K562 (cell line): ENCODE results near the gene ANKRD65. TPM values are rescaled to one million over a fixed set of nuclear protein-coding genes. Genes with fewer than 3 reads are reported as not detected.

Experiments
- ATAC-seq: fragments of 200-7000 bp; cut with Tn5 transposase; 3 replicates; pipeline ENCODE4 v1.9.1; 2020; ENCODE audit warnings: moderate library complexity
- BruUV-seq: library from RNA; stranded (reverse); fragments of 400-500 nt; replicated peaks from 2 replicates; lab custom pipeline; 2021; lab: Mats Ljungman, UMichigan
- CTCF ChIA-PET: fragments of 300-600 bp; formaldehyde crosslinking; extraction: SDS; loops from one replicate; lab custom pipeline; 2021; ENCODE audit warnings: low intra/inter-chr PET ratio; lab: Yijun Ruan, JAX
- POLR2A ChIA-PET: fragments of 300-600, 350-650 bp; sonication (Branson Sonifier 250); formaldehyde crosslinking; extraction: SDS; loops from one replicate; lab custom pipeline; 2021; ENCODE audit warnings: antibody characterized with exemption, inconsistent platforms; lab: Yijun Ruan, JAX
- DNase-seq, 4 experiments: peaks; one replicate each; pipeline versions ENCODE4 v3.0.0 to v3.0.0-alpha.2; 2011 to 2018; ENCODE audit warnings: low spot score in 3 of 4, mixed read lengths in 3 of 4; ENCODE audit errors: extremely low read depth in 1 of 4
- FAIRE-seq: peaks from 2 replicates; lab custom pipeline; 2011; peaks lifted over from hg19 to GRCh38; lab: Jason Lieb, UNC
- H2AFZ ChIP-seq: 2 replicates; pipeline ENCODE4 v1.6.0; 2011; ENCODE audit warnings: low read depth, low read length, control low read depth, inconsistent platforms
- H3K27ac ChIP-seq: fragments of 200-600 bp; 3 replicates; pipeline ENCODE4 v1.8.0; 2011; ENCODE audit warnings: low read depth, mild to moderate bottlenecking, control low read depth, inconsistent platforms, low read length, moderate library complexity, mixed read lengths; ENCODE audit errors: extremely low read depth
- H3K27me3 ChIP-seq, 2 experiments: fragments of 300-600 bp in 1 of 2; 2 replicates in 1 of 2; 3 replicates in 1 of 2; pipeline versions ENCODE4 v1.6.0 to v1.8.0; 2011; ENCODE audit warnings: inconsistent platforms in 2 of 2, low read length in 2 of 2, mild to moderate bottlenecking in 1 of 2, mixed read lengths in 1 of 2, moderate library complexity in 1 of 2; ENCODE audit not compliant: control insufficient read depth in 2 of 2, insufficient read depth in 2 of 2
- H3K36me3 ChIP-seq: fragments of 300-600 bp; 3 replicates; pipeline ENCODE4 v1.8.0; 2011; ENCODE audit warnings: mild to moderate bottlenecking, low read length, inconsistent platforms; ENCODE audit not compliant: control insufficient read depth, insufficient read depth
- H3K4me1 ChIP-seq, 2 experiments: fragments of 200-600 bp in 1 of 2; replicated peaks in 1 of 2; 2 replicates in 1 of 2; 3 replicates in 1 of 2; pipeline versions ENCODE4 v1.5.1 to v1.8.0; 2011; ENCODE audit warnings: inconsistent platforms in 2 of 2, low read length in 2 of 2, mild to moderate bottlenecking in 1 of 2, mixed read lengths in 1 of 2, moderate library complexity in 1 of 2; ENCODE audit not compliant: control insufficient read depth in 2 of 2, insufficient read depth in 2 of 2
- H3K4me2 ChIP-seq: 2 replicates; pipeline ENCODE4 v1.6.1; 2011; ENCODE audit warnings: low read length, control low read depth, inconsistent platforms, mixed read lengths; ENCODE audit not compliant: insufficient read depth
- H3K4me3 ChIP-seq: fragments of 200-600 bp; sonication (generic), shearing (Covaris generic); 2 replicates; pipeline ENCODE4 v1.5.1; 2016; ENCODE audit warnings: control low read depth, inconsistent platforms
- H3K79me2 ChIP-seq: fragments of 200-600 bp; 3 replicates; pipeline ENCODE4 v1.8.0; 2011; ENCODE audit warnings: low read length, inconsistent platforms; ENCODE audit not compliant: control insufficient read depth, insufficient read depth
- H3K9ac ChIP-seq, 2 experiments: 2 replicates each; pipeline versions ENCODE4 v1.6.0 to v1.6.1; 2011; ENCODE audit warnings: low read depth in 2 of 2, low read length in 2 of 2, control low read depth in 1 of 2, inconsistent platforms in 1 of 2, mild to moderate bottlenecking in 1 of 2, mixed read lengths in 1 of 2; ENCODE audit not compliant: insufficient read depth in 1 of 2
- H3K9me1 ChIP-seq: one replicate; pipeline ENCODE4 v1.6.0; 2011; ENCODE audit warnings: inconsistent platforms, mild to moderate bottlenecking, low read length, moderate library complexity; ENCODE audit not compliant: control insufficient read depth, insufficient read depth
- H3K9me3 ChIP-seq: replicated peaks from 2 replicates; pipeline ENCODE4 v1.5.1; 2011; ENCODE audit warnings: low read depth, low read length, inconsistent platforms; ENCODE audit not compliant: control insufficient read depth, insufficient read depth
- H4K20me1 ChIP-seq: replicated peaks from 2 replicates; pipeline ENCODE4 v1.6.1; 2011; ENCODE audit warnings: low read length, inconsistent platforms, mixed read lengths; ENCODE audit not compliant: control insufficient read depth, insufficient read depth
- JUND ChIP-seq, 2 experiments: IDR thresholded peaks; 2 replicates in 1 of 2; 3 replicates in 1 of 2; pipeline ENCODE4 v1.6.1; 2011; ENCODE audit warnings: borderline replicate concordance in 2 of 2, low read depth in 2 of 2, low read length in 2 of 2, improper control_type of control experiment in 1 of 2, missing biosample characterization in 1 of 2, missing genetic modification characterization in 1 of 2, missing genetic modification reagents in 1 of 2
- RNF219 ChIP-seq: fragments of 250-450 bp; sonication (Bioruptor Pico); IDR thresholded peaks from 2 replicates; pipeline ENCODE4 v1.5.0; 2022; ENCODE audit warnings: mild to moderate bottlenecking
- SMARCC2 ChIP-seq: fragments of 450-650 bp; IDR thresholded peaks from 2 replicates; pipeline ENCODE4 v1.6.1; 2017; ENCODE audit warnings: antibody characterized with exemption, moderate library complexity, mild to moderate bottlenecking, low read depth
- SNRNP70 ChIP-seq: fragments of 200-400 bp; formaldehyde crosslinking; optimal IDR thresholded peaks from 2 replicates; pipeline ENCODE3; 2017; ENCODE audit warnings: low read depth, low read length
- TCF7L2 ChIP-seq: fragments of 150-350 bp; IDR thresholded peaks from 2 replicates; pipeline ENCODE4 v1.6.1; 2016; ENCODE audit warnings: low read depth, mild to moderate bottlenecking, low read length, moderate library complexity
- ZBTB33 ChIP-seq: sonication (generic); formaldehyde crosslinking; IDR thresholded peaks from 2 replicates; pipeline ENCODE4 v1.8.1; 2023; ENCODE audit warnings: mild to moderate bottlenecking, missing genetic modification reagents
- ZNF583 ChIP-seq: fragments of 250-450 bp; sonication (Bioruptor Pico); IDR thresholded peaks from 2 replicates; pipeline ENCODE4 v1.4.0; 2020
- ZSCAN32 ChIP-seq: fragments of 450-650 bp; formaldehyde crosslinking; IDR thresholded peaks from 2 replicates; pipeline ENCODE4 v1.4.0; 2020; ENCODE audit warnings: mild to moderate bottlenecking, moderate library complexity
- WGBS: fragments of 100-300 bp; shearing (Covaris generic); methylation state at CpG from one replicate; pipeline ENCODE4 v1.1.6; 2016; ENCODE audit warnings: low coverage, mixed read lengths; ENCODE audit not compliant: insufficient coverage; ENCODE audit errors: missing lambda C conversion rate; 5-methylcytosine and 5-hydroxymethylcytosine counted together
- in situ Hi-C: fragments of 300-500 bp; cut with MboI; formaldehyde crosslinking; loops from 4 replicates; pipeline ENCODE4 v1.15.0; 2018; ENCODE audit warnings: inconsistent platforms, mixed read lengths
- intact Hi-C: fragments of 100-400 bp; cut with micrococcal nuclease; formaldehyde crosslinking; loops from 2 replicates; pipeline ENCODE4 v1.14.2; 2022
- polyA plus RNA-seq, 8 experiments: library from polyadenylated mRNA; depleted of rRNA in 4 of 8; stranded (reverse) in 5 of 8; unstranded in 3 of 8; fragments of >200 nt; fragmentation: Nextera tagmentation in 2 of 8; fragmentation: Illumina TruSeq in 1 of 8; extraction: Ambion mirVana in 2 of 8; extraction: Trizol in 1 of 8; gene quantifications; 2 replicates each; pipeline versions ENCODE4 v1.2.1 to v1.2.3, GENCODE V29; 2011 to 2014; ENCODE audit warnings: inconsistent platforms in 1 of 8, missing spikeins in 1 of 8
- total RNA-seq, 7 experiments: library from RNA; depleted of rRNA in 6 of 7; stranded (reverse); fragments of >200 nt in 6 of 7; fragmentation: Illumina TruSeq in 2 of 7; extraction: Trizol in 2 of 7; gene quantifications; 2 replicates each; pipeline versions ENCODE4 v1.2.1 to v1.2.3, GENCODE V29; 2011 to 2021; ENCODE audit warnings: low replicate concordance in 1 of 7

The ANKRD65 gene
- total and polyA plus RNA-seq, 9 of the 15 experiments (the other 6 are each of a cell fraction or from before 2014, with no cell fraction given): not detected

GRCh38 chr1:1430992-1431844 is 10.1 kb upstream of the ANKRD65 start:
- Histone ChIP-seq H3K4me1 (peaks cover 45 to 83% of the 10 kb centered on the region in 2 experiments), H3K27me3 (no peaks in the 10 kb centered on the region), H2AFZ (no peak overlapping the region), H4K20me1 (no peaks in the 10 kb centered on the region), H3K4me3 (no peak overlapping the region), H3K9ac (peak overlapping the region in 1 of 2 experiments; percentile 90; a peak in 2 of 4 replicates), H3K4me2 (no peak overlapping the region), H3K9me3 (no peaks in the 10 kb centered on the region), H3K36me3 (no peaks in the 10 kb centered on the region), H3K9me1 (no peaks in the 10 kb centered on the region), H3K27ac (no peak overlapping the region), H3K79me2 (no peaks in the 10 kb centered on the region; the same call in 2 of the 3 replicates)
- TF ChIP-seq JUND (IDR thresholded peaks at IDR 0.05; ENCODE audit: borderline replicate concordance, low read depth, low read length): no peak
- TF ChIP-seq JUND (tag; IDR thresholded peaks at IDR 0.05; ENCODE audit: borderline replicate concordance, low read depth, low read length): no peak
- TF ChIP-seq ZNF583 (CRISPR knock-in tag): no peak
- no peak for TF ChIP-seq SMARCC2
- TF ChIP-seq SNRNP70: no peak
- no peak for TF ChIP-seq ZBTB33 (CRISPR knock-in tag)
- no peak for TF ChIP-seq TCF7L2
- TF ChIP-seq ZSCAN32 (CRISPR knock-in tag): no peak
- no peak for TF ChIP-seq RNF219 (CRISPR knock-in tag)
- no TSS peak for BruUV-seq
- FAIRE-seq (no peak), ATAC-seq (no peak), DNase-seq (peak in 2 of 4 experiments; percentile 60 to 70)
- CTCF ChIA-PET: no interaction called here
- WGBS: 58% methylated on average over 13 of the region's 18 CpGs
- intact Hi-C loops: no loop called here
- in situ Hi-C loops: no loop called here
- POLR2A ChIA-PET: interaction anchor here (0.7 kb wide), 1 partner anchor 55 kb away, joined by 4 read pairs; no protein-coding TSS in a partner anchor
